NCI-H510A (cell line): ENCODE measurements around the gene RALGAPA2.

Source experiments
- DNase-seq: peaks from one replicate; lab custom pipeline; 2025; lab: John Stamatoyannopoulos, UW

The RALGAPA2 gene

DNA sequence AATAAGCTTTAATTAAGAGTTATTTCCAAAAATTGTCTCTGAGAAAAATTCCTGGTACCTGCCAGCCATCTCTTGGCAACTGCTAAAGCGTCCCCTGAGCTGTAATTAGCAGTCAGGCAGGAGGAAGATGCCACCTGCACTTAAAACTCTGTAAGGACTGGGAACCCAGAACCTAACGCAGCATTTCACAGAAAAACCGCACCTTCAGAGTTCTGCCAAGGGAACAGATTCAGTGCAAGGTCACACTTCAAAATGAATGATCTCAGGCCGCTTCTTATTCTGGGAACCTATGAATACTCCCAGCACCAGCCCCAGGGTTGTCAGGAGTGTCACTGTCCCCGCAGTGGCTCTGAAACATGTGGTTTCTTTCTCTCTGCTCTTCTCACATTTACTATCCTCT is 307.8 kb downstream of the RALGAPA2 start:
- DNase-seq: no peak

DNA sequence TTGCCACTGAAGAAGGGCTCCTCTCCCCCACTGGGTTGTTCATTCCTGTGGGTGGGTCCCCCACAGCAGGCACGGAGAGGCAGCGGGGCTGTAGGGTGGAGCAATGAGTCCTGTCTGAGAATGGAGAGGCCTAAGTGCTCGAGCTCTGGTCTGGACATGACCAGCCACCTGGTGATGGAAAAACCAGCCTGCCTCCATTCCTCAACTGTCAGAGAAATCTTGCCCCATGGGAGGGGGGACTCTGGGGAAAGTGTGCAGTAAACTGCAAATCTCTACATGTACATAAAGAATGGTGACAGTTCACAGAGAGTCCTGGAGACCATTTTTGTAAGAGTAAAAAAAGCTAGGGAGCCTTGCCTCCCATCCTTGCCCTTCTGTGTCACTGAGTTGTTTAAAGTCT is 310.5 kb downstream of the RALGAPA2 start:
- DNase-seq: no peak

- no peak for DNase-seq
These were observed 312.6 kb downstream of the RALGAPA2 start for GRCh38 chr20:20399531-20400500.

DNA sequence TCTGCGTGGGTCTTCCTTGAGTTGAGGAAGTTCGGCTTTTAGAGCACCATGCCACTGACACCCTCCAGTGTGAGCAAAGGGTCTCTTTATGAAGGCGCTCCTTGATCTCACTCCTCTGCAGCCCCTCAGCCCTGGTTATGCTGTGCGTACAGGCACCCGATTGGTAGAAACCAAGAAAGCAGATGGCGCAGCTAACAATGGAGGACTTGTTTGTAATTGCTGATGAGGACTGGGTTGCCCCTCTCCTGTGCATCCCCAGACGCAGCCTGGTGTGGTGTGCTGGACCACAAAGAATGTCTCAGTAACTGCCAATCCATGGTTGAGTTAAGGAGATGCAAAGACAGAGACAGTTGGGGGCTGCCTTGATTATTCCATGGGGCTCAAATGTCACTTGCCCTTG is 314.3 kb downstream of the RALGAPA2 start:
- no peak for DNase-seq

- DNase-seq: no peak
These were observed 315.6 kb downstream of the RALGAPA2 start for GRCh38 chr20:20396794-20397193.

DNA sequence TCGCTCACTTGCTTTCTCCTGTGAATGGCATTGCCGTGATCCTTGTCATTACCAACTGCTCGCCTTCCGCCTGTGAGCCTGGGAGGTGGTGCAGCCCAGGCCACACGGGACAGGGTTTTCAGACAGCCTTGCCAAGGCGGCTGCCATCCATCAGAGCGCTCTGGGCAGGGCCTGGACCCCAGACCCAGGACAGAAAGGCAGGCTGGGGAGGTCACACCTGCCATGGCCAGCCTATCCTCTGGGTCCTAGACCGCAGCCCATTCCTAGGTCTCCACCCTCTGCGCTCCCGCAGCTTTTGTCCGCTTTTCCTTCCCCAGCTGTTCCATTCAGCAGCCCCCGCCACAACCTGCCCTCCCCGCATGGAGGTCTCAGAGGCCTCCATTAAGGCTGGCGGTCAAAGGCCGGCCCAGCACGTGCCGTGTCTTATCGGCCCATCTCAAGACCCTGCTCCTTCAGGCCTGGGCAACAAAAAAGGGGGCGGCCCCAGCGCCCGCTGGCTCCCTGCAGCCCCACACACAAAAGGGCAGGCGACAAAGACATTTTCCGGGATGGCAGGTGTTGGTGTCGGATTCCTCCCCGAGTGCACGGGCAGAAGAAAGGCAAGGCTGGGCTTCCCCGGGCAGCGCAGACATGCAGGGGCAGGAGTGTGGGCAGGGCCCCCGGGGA is 316.4 kb downstream of the RALGAPA2 start:
- DNase-seq: peak; percentile 77

DNA sequence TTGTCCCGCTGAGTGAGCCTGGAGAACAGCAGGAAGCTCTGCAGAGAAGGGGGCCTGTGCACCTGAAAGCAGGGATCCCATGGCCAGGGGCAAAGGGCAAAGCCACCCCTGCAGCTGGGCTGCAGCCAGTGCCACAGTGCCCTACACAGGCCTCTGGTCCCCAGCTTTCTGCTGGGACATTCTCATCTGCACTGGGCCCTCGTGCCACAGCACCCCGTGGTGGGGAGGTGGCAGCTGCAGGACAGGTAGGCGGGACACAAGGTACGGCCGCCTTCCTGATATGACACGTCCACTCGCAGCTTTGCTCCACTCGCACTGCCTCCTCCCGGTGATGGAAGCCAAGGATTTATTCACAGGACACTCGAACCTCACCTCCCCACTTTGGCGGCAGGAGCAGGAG is 317.4 kb downstream of the RALGAPA2 start:
- DNase-seq: no peak

- DNase-seq: no peak
These were observed 319.0 kb downstream of the RALGAPA2 start for GRCh38 chr20:20393207-20394120.

DNA sequence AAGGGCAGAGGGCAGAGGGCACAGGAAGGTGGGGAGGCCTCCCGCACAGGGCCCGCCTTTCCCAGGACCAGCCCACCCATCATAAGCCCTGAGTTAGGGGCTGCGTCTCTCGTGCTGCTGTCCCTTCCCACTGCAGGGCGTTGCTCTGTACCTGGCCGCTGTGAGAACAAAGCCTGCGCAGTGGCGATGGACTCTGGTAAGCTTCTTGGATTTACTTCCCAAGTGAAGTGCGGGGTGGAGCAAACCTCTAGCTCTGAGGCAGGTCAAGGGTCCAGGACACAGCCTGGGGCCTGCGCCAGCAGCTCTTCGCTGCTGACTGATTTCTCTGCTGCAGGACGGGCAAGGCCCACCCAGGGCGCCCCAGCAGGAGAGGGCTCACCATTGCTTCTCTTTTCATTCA is 320.7 kb downstream of the RALGAPA2 start:
- DNase-seq: no peak

GRCh38 chr20:20391115-20391514 is 321.3 kb downstream of the RALGAPA2 start:
- DNase-seq: no peak

DNA sequence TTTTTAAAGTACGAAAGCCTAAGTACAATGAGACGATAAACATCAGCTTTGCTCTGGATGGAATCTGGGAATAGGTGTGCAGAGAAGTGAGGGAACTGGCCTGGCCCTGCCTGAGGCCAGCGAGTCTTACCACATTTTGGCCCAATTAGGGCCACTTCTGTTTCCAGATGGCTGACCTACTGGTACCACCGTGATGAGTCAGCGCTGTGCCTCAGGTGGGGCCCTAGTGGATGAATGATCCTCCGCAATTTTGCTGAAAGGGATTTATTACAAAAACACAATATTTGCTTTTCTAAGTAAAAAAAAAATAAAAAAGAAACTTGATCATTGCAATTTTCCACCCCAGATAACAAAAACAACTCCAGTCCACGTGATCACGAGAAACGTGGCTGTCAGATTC is 322.1 kb downstream of the RALGAPA2 start:
- DNase-seq: no peak

DNA sequence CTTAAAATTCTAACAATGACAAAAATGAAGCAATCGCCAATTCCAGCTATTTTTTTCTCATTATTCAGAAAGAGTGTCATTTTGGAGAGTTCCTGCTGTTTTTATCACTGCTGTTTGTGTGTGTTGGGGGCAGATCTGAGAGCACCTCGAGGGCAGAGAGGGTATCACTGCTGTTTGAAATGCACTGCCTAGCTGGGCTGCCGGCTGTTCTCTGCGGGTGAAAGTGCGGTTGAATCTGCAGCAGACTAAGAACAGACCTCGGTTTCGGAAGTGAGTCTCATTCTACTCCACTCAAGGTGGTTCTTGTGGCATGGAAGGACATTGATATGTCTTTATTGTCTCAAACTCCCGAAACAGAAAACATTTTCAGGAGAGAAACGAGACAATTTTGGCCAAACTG is 326.3 kb downstream of the RALGAPA2 start:
- no peak for DNase-seq

DNA sequence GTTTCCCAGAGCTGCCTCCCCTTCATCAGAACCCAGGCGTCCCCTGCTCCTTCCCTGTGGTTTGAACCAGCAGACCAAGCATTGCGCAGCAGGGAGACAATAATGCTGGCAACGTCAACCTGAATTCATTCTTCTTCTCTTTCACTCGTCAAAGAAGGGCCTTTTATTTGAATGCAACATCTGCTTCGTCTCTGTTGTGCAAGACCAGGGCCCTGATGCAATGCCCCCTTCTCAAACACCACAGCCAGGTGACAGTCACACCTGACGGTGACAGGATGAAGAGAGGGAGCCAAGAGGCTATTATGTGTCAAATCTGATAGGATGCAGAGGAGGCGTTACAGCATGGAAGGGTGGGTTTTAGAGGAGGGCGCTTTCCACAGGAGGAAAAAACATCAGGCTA is 336.6 kb downstream of the RALGAPA2 start:
- DNase-seq: peak; percentile 93

DNA sequence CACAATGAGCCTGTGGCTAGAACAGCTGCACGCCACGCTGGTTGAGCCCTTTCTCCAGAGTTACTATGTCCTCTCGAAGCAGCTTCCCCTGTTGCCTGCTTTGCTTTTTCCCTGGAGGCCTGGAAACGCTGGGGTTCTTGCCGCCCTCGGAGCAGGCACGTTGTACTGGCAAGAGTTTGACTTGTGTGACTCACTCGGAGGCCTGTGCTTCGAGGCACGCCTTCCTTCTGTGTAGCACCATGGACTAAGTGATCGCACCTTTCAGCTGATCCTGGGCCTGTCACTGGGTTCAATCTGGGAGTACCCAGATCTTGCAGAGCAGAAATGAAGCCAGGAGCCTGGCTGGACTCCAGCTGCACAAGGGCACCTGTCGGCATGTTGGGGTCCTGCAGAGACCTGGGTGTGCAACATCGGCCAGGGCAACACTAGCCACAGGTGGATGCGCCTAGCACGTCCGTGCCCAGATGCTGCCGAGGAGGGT is 339.3 kb downstream of the RALGAPA2 start:
- DNase-seq: peak; percentile 31

DNA sequence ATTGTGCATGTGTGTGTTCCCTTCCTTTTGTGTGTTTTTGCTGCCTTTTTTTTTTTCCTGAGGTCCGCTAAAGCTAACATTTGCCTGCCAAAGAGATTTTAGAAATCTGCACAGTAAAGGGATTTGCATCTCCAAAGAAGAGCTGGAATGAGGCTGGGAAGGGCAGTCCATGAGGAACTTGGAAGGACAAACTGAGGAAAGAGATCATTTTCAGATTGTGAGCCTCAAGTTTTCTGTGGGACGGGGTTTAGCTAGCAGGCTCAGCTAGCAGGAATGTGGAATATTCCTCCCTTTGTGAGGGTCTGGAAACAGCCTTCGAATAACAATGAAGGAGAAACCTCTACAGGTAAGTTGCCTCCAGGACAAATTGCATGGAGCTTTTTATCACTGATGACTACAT is 340.8 kb downstream of the RALGAPA2 start:
- DNase-seq: no peak

GRCh38 chr20:20371083-20371482 is 341.4 kb downstream of the RALGAPA2 start:
- no peak for DNase-seq

DNA sequence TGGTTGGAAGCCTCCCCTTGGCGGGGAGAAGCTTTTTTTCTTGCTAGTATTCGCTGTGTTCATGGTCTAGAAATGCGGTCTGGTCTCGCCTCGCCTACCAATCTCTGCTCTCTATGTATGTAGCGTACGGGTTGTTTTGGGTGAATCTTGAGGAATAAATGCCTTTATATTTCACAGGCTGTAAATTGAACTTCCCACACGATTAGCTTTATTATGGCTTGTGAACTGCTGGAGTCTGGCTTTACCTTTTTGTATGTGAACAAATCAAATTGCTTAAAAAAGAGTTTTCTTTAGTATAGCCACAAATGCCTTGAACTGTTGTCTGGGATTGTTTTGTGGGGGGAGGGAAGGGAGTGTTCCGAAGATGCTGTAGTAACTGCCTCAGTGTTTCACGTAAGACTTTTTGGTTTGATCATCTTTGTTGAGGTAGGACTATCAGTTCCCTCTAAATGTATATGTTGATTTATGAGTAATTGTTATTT is 342.3 kb downstream of the RALGAPA2 start:
- no peak for DNase-seq

DNA sequence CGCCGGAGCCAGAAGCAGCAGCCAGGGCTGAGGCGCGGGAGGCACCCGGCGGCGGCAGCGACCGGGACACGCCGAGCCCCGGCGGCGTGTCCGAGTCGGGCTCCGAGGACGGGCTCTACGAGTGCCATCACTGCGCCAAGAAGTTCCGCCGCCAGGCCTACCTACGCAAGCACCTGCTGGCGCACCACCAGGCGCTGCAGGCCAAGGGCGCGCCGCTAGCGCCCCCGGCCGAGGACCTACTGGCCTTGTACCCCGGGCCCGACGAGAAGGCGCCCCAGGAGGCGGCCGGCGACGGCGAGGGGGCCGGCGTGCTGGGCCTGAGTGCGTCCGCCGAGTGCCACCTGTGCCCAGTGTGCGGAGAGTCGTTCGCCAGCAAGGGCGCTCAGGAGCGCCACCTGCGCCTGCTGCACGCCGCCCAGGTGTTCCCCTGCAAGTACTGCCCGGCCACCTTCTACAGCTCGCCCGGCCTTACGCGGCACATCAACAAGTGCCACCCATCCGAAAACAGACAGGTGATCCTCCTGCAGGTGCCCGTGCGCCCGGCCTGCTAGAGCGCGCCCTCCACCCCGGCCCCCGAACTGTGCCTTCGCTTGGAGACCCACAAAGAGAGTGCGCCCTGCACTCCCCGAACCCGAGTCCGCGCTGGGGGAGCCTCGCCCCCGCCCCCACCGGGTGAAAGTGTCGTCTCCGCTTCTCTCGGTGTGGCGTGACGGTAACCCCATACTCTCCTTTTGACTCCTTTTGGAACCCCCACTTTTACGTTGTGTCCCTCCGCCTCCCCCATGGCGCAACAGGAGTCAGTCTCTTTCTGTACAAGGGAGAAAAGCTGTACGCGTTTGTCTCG is 343.0 kb downstream of the RALGAPA2 start:
- DNase-seq: peak; percentile 50

DNA sequence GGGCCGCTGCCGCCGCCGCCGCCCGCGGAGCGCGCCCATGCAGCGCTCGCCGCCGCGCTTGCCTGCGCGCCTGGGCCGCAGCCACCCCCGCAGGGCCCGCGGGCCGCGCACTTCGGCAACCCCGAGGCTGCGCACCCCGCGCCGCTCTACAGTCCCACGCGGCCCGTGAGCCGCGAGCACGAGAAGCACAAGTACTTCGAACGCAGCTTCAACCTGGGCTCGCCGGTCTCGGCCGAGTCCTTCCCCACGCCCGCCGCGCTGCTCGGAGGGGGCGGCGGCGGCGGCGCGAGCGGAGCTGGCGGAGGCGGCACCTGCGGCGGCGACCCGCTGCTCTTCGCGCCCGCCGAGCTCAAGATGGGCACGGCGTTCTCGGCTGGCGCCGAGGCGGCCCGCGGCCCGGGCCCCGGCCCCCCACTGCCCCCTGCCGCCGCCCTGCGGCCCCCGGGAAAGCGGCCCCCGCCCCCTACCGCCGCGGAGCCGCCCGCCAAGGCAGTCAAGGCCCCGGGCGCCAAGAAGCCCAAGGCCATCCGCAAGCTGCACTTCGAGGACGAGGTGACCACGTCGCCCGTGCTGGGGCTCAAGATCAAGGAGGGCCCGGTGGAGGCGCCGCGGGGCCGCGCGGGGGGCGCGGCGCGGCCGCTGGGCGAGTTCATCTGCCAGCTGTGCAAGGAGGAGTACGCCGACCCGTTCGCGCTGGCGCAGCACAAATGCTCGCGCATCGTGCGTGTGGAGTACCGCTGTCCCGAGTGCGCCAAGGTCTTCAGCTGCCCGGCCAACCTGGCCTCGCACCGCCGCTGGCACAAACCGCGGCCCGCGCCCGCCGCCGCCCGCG is 343.8 kb downstream of the RALGAPA2 start:
- DNase-seq: peak; percentile 30
